Femur (tissue), 1 donor: ENCODE results near the gene B4GALT6.
"Not testable (repeated sequence)": the region's sequence is repeated elsewhere in the genome, so short reads cannot be mapped to it uniquely, and the experiment has no call there.

ENCODE experiments used
- DNase-seq: peaks from one replicate; pipeline ENCODE4 v3.0.0-alpha.2; 2017

B4GALT6 gene

DNA sequence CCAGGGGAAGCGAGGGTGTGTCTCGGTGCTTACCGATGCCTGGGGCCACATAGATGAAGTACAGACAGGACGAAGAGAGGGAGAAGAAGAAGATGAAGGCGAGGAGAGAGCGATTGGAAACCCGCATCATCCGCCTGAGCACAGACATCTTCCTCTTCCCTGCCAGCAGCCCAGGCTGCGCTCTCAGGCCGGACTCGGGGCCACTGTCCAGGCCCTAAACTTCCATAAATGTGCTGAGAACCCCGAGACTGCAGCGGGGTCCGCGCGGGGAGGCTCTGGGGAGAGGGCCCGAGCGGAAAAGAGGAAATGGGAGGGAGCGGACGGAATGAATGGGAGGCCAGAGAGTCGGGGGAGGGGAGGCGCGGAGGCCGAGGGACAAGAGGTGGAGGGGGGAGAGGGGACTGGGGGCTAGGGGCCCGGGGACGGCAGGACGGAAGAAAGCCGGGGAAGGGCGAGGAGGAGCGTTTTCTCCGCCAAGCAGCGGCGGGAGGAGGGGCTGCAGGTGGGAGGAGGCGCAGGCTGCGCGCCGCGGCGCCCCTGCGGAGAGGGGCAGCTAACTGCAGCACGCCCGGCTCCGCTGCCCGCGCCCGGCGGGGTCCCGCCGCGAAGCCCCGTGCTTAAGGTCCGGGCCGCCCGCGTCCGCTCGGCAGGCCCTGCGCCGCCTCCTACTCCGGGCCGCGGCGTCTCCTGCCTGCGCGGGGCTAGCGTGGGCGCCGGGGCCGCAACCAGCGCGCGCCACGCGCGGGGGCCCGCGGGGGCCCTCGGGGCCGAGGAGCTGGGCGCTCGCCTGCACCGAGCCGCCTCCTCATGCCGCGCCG, at the start of gene B4GALT6:
Gene B4GALT6 (minus strand): TSS at position 303 of the 818 bp plus-strand sequence. CDS start 155 bp downstream, at position 148.
- DNase-seq: peak; percentile 58

- no peak for DNase-seq
These were observed 47.2 kb upstream of the B4GALT6 start for GRCh38 chr18:31731628-31732027.

DNA sequence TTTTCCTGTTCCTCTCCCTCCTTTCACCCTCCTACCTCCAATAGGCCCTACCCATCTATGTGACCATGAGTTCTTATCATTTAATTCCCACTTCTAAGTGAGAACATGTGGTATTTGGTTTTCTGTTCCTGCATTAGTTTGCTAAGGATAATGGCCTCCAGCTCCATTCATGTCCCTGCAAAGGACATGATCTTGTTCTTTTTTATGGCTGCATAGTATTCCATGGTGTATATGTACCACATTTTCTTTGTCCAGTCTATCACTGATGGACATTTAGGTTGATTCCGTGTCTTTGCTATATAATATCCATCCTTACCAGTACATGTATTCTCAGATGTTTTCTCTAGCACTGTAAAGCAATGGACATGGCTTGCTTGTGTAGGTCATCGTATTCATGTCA, 44.8 kb upstream of the B4GALT6 start:
- DNase-seq: not testable (repeated sequence)

GRCh38 chr18:31723990-31724711, 39.8 kb upstream of the B4GALT6 start:
- DNase-seq: peak; percentile 57

DNA sequence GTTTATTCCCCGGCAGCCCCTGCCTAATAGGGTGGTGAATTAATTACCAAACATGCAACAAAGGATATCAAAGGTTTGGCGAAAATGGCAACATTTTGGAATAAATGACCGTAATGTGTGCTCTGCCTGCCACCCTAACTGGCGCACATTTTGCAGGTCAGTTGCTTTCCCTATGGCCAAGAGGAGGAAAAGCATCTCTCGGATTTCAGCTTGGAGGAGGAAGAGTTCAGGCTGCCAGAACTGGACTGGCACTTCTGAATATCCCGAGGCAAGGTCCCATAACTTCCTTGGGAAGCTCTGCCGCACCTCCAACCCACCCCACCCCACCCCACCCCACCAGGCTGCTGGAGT, 39.2 kb upstream of the B4GALT6 start:
- DNase-seq: no peak

DNA sequence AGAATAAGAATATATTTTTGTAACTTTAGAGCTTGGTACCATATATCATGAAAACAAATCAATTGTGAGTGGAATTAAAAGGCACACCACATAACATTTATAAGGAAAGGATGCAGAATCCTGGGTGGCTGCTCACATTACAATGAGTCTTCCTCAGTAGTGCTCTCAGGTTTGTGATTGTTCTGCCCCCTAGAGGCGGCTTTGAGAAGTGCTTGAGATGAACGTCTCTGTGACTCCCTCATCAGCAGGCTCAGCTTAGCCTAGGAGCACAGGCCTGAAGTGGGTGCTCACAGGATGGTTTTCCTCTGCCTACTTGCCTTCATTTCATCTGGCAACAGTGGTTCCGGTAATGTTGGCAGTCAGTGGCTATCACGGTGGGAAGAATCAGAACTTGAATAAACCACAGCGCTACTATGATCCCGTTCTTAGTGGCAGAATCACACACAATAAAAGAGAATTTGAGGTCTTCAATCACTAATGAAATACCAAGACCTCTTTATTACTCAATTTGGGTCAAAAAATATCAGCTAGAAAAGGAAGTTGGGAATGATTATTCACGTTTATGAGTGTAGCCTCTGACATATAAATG, 38.1 kb upstream of the B4GALT6 start:
- DNase-seq: peak; percentile 84

DNA sequence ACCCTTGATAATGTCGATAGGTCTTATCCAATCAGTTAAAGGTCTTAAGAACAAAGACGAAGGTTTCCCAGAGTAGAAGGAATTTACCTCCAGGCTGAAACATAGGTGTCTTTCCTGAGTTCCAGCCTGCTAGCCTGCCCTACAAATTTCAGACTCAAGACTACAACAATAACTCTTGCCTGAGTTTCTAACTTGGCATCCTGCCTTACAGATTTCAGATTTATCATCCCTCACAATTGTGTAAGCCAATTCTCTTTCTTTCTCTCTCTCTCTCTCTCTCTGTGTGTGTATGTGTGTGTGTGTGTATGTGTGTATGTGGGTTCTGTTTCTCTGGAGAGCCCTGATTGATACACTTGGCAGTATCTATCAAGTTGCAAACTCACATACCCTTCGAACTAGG, 37.2 kb upstream of the B4GALT6 start:
- DNase-seq: no peak

GRCh38 chr18:31720867-31721266, 36.5 kb upstream of the B4GALT6 start:
- no peak for DNase-seq

DNA sequence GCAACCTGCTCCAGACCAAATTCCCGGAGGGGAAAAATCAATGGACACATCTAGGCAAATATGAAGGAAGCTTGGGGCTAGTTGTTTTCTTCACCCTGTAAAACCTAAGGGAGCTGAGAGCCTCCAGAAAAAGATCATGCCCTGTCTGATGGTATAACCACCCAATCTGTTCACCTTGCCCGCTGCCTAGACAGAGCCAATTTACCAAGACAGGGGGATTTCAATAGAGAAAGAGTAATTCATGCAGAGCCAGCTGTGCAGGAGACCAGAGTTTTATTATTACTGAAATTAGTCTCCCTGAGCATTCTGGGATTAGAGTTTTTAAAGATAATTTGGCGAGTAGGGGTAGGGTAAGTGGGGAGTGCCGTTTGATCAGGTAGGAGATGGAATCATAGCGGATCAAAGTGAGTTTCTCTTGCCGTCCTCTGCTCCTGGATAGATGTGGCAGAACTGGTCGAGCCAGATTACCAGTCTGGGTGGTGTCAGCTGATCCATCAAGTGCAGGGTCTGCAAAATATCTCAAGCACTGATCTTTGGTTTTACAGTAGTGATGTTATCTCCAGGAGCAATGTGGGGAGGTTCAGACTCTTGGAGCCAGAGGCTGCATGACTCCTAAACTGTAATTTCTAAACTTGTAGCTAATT, 35.1 kb upstream of the B4GALT6 start:
- DNase-seq: no peak

- no peak for DNase-seq
These were observed 34.0 kb upstream of the B4GALT6 start for GRCh38 chr18:31718386-31718785.

DNA sequence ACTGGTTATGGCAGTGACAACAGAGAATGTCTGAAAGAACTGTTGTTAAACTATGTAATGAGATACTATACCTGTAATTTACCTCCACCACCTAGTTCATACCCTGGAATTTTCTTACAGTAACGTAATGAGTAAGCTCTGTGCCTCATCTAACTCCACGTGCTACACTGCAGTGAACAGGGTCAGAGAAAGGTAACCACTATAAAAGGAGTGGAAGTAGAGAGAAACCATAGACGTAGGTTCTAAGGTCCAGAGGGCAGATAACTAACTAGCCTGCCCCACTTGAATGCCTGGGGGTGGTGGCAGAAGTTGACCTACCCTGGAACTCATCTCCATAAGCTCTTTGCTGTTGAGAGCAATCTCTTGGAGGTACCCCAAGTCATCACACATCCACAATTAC, 32.0 kb upstream of the B4GALT6 start:
- DNase-seq: no peak

DNA sequence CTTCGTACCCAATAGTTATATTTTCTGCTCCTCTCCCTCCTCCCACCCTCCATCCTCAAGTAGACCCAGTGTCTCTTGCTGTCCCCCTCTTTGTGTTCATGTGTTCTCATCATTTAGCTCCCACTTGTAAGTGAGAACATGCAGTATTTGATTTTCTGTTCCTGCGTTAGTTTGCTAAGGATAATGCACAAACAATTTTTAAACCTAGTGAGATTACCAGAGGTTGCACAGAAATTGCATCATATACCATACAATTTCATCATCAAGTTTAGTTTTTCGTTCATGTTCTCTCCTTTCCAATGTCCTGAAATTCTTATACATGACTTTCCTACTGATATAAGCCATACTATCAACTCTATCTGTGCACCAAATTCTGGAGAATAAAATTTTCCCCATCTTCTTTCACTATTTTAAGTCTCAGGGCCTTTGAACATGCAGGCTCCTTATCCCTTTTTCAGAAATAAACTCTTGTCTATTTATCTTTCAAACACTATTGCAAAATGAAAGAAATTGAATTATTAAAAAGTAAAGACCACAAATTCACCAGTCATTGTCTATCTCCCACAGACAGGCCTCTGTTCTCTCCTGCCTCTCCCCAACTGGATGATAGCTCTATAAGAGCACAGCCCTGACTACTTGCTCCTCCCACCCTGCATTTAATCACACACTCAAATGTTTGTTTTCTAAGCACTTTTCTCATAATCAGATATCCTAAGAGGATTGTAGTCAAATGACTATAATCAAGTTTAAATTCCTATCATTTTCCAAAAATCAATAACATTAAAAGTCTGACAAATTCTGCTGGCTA, 27.2 kb upstream of the B4GALT6 start:
- no peak for DNase-seq

DNA sequence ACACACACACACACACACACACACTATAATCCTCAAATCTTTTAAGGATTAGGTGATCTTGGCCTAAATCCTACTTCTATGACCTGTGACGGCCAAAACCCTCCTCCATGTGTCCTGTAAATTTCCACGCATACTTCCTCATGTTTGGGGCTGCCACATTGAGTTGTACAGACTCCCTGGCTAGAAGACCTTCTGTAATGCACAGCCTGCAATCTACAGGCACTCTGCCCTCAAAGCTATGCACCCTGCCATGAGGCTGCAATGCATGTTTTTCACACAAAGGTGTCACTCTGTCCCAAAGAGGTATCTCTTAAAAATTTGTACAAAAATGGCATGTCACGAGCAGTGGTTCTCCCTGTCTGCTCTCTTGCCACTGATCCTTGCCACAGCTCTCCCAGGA, 26.4 kb upstream of the B4GALT6 start:
- DNase-seq: no peak

DNA sequence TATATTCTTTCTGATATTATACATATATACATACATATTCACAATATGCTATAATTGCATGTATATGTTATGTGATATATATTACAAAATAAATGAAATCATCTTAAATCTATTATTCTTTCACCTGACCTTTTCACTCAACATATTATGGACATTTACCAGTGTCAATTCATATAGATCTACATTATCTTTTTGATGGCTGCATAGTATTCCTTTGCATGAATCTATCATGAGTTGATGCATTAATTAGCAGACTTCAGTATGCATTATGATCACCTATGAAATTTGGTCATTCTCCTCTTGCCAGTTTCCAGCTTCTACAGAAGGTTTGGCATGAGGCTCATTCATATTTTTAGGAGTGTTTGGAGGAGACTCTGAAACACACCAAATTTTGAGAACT, 23.4 kb upstream of the B4GALT6 start:
- no peak for DNase-seq

GRCh38 chr18:31702449-31702848, 18.1 kb upstream of the B4GALT6 start:
- DNase-seq: no peak

DNA sequence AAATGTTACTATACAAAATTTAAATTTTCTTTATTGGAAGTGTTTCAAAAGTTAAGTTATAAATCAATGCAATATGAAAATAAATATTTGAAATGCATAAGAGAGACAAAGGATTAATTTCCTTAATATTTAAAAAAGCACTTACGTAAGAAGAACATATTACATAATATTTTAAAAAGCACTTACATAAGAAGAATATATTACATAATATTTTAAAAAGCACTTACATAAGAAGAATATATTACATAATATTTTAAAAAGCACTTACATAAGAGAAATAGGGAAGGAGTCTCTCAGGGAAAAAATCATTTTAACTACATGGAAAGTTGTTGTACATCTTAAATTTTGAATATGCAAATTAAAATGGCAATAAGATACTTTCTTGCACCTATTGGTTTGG, 17.4 kb upstream of the B4GALT6 start:
- no peak for DNase-seq

- no peak for DNase-seq
These were observed 16.6 kb upstream of the B4GALT6 start for GRCh38 chr18:31700990-31701389.

- no peak for DNase-seq
These were observed 13.2 kb upstream of the B4GALT6 start for GRCh38 chr18:31697351-31698298.

GRCh38 chr18:31695989-31696388, 11.6 kb upstream of the B4GALT6 start:
- no peak for DNase-seq

DNA sequence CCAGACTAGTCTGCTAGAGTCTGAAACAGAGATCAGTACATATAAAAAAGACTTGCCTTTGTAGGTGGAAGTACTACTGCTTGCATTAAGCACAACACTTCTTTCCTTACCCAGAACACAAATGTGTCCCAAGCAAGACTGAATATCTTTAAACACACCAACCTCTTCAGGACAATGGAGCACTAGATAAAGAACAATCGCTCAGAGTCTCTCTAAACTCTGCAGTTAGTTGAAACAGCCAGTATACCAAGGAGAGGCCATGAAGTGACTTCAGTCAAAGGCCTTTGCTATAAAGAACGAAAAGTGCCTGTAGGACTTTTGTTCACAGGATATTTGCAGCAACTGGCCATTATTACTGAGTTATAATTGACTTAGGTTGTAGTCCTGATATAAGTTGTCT, 9.9 kb upstream of the B4GALT6 start:
- no peak for DNase-seq

DNA sequence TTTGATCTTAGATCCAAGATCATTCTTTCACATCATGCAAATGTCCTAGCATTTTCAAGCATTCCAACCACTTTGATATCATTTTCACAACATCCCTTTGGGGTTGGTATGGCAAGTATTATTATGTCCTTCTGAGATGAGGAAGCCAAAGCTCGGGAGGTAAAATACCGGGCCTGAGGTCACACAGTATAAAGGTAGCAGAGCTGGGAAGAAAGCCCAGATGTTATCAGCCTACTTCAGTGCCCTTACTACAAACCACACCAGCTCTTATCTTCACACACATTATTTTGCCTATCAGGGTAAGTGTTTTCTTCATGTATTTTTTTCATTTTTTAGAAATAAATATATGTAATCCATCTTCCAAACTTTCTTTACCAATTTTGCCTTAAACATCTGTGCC, 4.2 kb upstream of the B4GALT6 start:
- no peak for DNase-seq
